NCI-H526 (cell line): ENCODE results near the gene FLRT2.

Experiments used
- DNase-seq, 2 experiments: peaks; one replicate each; lab custom pipeline; 2025; lab: John Stamatoyannopoulos, UW

The FLRT2 gene

DNA sequence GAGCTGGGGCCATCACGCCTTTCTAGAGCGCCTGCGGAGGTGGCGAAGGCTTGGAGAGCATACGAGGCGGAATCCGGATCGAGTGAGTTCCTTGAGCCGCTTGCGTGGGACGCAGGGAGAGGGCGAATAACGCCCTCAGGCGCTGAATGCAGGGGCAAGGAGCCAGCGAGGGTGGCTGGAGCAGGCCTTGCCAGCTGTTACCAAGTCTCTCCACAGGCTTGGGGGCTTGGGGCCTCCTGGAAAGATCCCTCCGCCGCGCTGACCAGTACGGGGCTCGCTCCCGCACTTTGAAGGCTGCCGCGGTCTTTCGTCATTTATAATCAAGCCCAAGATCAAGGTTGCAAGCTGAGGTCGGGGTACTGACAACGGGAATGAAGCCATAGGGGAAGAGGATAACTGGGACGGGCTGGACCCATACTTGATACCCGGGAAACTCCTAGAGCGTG, 1.2 kb downstream of the FLRT2 start:
- DNase-seq = peak in 1 of 2 experiments; percentile 56

DNA sequence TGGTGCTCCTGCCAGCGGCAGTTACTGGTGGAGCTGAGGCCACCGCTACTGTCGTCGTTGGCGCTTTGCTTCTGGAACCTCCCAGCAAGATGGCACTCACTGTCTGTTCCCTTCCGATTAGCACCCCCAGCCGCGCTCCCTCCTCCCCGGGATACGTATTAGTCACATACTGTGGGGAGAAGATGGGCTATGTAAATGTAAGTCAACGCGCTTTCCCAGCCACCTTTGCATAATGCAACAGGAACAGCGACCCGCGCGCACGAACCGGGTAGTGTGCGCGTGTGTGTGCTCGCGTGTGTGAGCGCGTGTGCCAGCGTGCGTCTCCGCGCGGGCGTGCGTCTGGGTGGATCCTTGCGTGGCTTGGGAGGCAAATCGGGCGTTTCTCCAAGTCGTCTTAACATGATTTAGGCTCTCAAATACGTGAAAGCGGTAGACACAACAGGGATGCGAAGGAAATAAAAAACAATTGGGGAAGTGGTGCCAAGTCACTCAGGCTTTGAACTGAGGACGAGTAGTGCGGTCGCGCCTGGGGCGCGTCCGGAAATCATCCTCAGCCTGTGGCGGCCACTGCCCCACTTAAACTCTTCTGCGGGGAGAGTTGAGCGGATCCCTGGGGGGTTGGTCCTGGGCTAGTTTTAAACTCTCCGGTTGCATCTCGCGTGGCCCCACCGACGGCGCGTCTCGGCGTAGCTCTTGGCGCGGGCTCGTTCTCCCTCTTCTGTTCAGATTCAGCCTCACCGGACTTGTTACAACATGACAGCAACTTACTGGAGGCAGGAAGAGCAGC, 1.8 kb downstream of the FLRT2 start:
- peak; percentile 23 to 77 for DNase-seq

DNA sequence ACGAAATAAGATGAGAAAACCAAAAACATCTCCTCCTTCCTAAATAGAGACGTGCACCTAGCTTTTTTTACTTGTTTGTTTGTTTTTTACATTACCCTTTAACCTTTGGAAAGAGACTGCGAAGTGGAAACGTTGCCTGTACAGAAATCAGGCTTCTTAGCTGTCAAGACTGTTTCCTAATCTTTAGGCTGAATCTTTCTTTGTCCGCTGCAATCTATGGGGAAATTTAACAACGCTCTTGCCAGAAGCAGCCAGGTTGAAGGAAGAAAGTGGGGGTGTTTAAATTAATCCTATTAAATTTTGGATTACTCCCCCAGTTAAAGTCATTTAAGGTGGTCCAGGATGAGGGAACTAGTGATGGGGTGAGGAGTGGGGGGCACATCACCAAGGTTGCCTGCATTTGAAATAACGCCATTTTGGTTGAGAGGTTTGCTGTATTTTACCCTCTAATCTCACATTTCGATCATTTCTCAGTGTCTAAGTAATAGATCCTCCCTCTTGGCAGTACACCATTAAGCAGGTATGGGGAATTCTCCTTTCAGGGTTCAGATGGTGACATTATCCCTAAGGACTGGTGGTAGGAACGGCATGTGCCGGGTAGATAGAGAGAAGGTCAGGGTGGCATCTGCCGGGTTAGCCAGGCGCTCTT, 2.6 kb downstream of the FLRT2 start:
- peak in 1 of 2 experiments; percentile 32 for DNase-seq

DNA sequence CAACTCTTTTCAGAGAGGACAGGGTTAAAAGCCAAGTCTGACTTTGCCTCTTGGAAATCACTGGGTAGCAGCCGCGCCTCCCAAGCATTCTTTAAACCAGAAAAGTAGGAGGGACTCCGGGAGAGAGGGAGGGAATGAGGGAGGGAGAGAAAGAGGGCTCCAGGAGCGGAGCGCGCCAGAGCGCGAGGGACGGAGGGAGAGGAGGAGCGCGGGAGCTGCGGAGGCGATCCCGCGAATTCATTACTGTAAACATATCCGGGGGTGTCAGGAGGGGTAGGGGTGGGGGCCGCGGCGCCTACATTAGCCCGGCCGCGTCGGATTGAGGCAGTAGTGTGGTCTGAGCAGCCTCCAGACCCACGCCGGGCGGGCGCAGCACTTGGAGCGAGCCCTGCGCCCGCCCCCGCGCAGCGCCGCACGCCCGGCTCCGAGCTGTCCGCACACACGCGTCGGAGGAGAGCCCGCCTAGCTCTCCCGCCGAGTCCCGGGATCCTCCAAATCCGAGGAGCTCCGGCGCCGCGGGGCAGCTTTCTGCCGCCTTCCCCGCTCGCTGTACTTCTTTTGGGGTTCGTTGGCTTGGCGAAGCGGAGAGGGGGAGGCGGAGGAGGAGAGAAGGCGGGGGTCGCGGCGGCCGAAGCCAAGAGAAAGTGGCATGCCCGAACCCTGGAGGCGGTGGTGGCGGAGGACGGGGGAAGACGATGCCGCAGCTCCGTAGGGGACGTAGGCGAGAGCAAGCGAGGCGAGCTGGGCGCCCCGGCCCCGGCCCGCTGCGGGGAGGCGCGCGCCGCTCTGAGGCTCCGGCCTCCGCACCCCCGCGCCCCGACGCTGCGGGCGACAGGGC, 3.3 kb downstream of the FLRT2 start:
- DNase-seq = peak in 1 of 2 experiments; percentile 53

DNA sequence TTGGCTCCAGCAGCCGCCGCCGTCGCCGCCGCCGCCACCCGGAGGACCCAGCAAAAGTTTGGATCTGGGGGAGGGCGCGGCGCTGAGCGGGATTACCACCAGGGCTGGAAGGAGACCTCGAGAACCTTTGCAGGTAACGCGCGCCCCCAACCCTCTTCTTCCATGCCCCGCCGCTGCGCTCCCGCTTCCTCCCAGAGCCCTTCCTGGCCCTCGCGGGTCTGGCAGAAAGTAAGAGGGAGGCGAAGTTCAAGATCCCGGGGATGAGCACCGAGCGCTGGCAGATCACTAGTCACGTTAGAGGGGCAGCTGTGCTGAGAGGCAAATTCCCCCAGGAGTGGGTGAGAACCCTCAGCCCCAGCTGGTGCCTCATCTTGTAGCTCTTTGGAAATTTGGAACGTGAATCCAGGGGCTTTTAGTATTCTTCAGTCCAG, 3.9 kb downstream of the FLRT2 start:
- peak in 1 of 2 experiments; percentile 36 for DNase-seq

DNA sequence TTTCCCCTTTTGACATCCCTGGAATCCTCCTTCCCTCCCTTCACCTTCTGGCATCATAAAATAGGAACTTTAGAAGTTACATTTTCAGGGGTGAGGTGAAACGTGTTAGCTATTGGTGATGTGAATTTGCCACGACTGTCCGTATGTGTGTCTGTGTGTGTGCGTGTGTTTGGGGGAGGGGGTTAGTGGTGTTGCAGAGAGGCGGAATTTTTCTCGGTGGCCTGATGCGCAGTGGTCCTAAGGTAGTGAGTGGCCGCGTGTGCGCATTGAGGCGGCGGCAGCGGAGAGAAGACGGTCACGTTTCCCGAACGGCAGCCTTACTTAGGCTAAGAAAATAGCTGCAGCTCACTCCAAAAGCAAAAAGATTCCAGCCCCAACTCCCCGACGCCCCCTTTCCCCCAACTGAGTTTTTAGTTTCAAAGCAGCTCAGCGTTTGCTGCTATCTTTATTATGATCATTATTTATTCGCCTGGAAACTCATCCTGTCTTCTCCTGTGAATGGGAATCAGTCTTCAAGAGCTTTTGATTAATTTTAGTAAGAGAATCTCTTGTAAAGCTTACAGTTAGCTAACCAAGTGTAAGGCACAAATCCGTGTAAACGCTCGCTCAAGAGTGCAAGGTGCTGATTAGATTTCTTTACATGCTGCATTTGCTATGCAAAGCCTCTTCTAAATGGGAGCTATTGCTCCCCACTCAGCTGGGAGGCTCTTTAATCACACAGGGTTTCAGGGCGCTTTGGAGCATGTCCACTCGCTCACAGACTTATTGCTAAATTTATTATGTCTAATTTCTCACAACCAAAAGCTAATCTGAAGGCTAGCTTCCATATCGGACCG, 4.7 kb downstream of the FLRT2 start:
- DNase-seq = peak in 1 of 2 experiments; percentile 16

DNA sequence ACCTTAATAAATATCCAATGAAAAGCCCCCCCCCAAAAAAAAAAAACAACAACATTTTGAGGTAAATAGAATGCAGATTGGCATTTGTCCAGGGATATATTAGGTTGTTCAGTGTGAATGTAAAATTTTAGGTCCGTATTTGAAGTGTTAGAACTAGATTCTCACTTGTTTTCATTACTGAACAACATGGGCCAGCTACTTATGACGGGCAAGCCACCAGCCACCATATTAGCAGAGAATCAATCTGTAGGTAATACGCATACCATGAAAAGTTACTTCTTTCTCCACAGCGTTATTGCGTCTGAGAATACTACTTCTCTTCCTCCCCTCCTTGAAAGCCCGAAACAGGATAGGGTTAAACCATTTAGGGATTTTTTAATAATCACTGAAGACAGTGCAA, 5.4 kb downstream of the FLRT2 start:
- no peak for DNase-seq

DNA sequence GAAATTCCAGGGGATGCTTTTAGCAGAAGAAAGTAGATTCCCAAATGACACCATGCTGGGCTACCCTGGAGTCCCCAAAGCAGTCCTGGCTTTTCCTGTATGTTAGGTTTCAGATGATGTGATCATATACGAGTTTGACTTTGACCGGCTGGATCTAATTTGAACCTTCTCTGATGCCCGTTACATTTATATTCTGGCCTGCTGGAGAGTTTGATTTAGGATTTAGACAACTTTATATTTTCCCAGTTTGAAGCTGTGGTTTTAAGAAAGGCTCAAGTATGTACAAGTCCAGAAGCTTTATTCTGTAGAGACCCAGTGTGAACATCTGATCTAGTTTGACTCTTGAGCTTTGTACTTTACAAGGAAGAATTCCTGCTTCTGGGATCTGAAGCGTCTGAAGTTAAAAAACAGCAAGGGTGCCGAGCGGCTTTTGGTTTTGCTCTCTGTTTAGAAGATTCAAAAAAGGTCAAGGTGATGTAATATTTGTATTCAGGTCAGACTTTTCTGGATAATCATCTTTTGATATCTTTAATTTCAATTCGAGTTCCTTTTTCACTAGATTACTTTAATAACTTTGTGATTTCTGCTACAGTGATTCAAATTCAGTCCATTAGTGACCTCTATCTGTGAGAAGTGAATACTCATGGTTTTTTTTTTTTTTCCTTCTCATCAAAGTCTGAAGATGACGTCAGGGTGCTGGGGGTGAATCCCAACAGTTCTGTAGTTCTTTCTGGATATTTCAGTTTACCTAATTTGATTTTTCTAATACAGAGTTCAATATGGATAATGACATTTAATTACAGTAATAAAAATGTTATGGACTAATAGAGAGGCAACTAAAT, 6.3 kb downstream of the FLRT2 start:
- DNase-seq = peak in 1 of 2 experiments; percentile 34

DNA sequence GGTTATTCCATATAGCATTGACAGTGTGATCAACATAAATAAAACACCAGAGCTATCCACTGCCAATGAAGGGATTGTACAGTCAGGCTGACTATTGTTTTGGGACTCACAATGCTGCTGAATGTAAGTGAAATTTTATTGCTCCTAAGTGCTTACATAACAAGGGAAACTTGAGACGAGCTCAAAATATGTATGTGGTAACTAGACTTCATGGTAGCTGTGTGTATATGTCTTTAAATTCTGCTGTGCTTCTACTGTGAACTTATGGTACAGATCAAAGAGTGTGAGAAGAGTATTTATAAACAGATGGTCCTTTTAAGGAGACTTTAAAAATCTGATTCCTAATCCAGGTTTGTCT, 6.9 kb downstream of the FLRT2 start:
- peak in 1 of 2 experiments; percentile 6 for DNase-seq

DNA sequence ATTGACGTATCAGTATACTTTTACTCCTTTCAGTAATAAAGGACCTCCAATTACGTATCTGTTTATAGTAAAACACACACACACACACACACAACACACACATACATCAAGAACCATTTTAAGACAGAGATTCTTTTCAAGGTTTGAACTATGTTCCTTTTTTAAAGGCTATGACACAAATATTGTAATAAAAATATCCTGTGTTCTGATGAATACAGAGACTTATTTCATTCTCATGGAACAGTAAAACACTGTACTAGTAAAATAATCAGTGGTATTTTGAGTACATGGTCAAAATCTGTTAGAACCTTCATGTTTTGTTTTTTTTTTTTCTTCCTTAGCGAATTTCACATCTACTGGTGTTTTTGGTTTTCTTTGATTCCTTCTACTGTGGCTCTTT, 7.6 kb downstream of the FLRT2 start:
- DNase-seq = no peak

DNA sequence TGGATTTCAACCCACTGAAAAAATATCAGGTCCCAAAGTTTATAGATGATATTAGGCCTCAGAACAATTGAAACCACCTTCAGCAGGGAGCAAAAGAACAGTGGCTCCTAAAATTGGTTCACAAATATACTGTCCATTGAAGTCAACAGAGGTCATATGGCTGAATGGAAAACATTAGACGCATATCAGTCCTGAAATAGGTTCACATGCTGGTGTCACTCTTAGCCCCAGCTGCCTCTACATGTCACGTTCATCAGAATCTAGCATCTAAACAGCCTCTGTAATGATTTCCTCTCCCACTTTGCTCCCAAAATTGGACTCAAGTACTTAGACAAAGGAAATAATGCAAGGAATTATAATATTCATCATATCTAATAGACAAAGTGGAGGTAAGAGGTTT, 8.7 kb downstream of the FLRT2 start:
- DNase-seq = no peak

DNA sequence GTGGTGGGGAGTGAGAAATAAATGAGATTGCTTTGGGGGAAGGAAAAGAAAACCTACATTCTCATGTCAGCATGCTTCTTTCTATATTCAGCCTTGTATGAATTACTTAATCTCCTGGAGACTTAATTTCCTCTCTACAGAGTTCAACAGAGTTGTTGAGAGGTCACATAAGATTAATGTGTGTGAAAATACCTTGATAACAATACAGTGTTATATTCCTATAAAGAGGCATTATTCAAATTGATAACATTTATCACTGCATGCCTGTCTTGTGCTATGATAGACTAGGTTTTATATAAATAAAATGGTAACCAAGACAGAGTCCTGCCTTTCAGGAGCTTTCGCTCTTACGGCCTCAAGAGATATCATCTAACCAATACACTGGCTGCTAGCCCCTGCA, 9.6 kb downstream of the FLRT2 start:
- DNase-seq = no peak

DNA sequence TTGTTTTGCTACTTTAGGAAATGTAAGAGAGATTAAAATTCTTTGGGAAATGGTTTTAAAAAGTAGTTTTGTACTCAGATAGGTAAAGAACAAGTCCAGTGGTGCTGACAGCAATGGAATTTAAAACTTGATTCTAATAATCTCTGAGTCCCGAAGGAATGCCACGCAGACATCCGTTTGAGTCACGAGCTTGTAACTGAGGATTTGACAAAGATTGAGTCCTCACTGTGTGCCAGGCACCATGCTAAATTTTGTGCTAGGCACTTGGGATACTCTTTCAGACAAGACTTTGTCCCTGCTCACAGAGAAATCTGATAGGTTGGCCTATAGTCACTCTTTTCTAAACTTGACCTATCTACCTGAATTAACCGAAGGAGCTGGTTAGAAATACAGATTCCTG, 12.7 kb downstream of the FLRT2 start:
- no peak for DNase-seq

DNA sequence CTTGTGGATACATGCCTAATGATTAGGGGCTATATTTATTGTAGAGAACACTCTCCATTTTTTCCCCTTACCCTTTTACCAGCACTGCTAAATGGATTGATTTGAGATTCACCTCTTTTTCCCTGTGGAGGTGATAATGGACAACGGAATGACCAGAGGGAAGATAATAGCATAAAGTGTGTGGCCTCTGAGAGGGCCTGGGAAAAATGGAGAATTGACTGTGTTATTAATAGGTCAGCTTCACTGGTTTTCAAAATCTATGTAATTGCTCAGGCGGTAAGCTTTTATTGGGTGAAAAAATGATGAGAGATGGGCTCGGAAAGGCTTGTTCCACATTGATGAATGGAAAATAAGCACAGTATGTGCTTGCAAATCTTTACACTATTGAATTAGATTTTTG, 15.8 kb downstream of the FLRT2 start:
- no peak for DNase-seq

DNA sequence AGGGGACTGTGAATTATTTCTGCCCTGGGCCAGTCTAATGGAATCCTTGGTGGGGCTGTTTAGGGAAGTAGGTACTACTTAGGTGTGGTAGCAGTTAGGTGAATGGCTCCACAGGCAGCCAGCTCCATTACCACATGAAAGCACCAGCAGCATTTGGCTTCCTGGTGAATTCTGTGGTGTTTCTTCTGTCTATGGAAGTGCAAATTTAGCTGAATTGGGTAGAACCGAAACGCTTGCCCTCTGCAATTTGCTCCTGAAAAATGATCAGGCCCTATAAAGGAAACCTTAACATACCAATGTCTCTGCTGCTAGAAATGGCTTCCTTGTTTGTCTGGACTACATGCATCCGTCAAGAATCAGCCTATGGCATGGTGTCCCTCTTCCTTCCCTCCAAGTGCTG, 16.4 kb downstream of the FLRT2 start:
- no peak for DNase-seq

DNA sequence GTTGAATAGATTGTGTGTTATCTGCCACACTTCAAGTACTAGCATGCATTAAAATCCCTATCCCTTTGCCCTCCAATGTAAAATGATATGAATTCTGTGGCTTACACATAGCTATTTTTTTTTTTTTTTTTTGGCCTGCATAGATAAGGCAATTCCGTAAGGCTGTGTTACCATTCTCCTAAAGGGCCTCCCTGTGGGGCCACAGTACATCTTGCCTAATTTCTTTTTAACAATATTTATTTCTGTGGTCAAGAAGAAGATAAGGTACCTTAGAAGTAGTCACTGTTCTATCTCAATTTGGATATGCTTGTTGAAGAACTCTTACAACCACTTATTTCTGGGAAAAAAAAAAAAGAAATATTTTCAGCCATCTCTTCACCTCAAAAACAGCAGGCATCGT, 19.8 kb downstream of the FLRT2 start:
- DNase-seq = no peak

DNA sequence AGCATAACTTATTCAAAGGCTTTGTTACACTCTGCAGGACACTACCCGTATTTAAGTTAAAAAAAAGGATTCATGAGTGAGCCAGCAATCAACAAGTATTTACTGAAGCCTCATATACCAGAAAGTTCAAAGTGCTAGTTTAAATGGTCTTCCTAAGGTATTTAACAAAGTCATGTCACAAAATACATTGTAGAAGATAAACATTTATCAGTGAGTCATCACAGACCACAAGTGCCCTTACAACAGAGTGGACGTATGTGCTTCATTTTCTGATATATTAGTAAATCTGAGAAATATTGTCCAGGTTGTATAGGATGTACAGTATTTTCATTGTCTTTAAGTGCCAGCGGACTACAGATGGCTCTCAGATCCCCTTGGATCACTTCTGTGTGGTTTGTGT, 24.2 kb downstream of the FLRT2 start:
- DNase-seq = no peak

DNA sequence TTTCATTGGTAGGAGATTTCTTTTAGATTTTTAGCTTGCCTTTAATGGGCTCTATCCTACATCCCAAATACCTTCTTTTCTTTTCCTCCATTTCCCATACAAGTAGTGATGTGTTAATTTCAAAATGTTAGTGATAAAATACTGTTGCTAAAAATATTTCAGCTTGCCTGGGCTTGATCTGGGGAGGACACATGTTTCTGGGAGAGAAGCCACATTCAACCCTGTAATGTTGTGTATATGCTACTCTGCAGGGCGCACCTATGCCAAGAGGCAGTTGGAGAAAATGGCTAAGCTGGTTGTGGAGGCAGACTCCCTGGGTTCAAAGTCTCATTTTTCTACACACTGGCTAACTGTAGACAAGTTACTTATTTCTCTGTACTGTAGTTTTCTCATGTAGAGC, 26.3 kb downstream of the FLRT2 start:
- DNase-seq = no peak

DNA sequence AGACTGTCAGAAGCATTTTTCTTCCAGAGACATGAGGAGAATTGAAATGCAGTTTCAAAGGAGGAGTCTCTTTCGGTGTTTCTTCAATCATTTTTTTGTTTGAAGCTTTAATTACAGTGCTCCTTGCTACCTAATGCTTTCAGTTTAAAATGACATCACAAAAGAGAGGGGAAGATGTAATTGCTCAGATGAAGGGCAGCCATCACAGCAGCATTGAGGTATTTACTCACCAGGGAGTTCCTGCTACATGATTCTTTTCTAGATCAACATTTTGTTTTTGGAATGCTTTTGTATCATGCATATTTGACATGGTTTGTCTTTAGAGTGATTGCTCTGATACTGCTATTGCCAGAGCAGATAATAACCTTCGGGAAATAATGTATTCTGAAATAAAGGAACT, 28.6 kb downstream of the FLRT2 start:
- no peak for DNase-seq

DNA sequence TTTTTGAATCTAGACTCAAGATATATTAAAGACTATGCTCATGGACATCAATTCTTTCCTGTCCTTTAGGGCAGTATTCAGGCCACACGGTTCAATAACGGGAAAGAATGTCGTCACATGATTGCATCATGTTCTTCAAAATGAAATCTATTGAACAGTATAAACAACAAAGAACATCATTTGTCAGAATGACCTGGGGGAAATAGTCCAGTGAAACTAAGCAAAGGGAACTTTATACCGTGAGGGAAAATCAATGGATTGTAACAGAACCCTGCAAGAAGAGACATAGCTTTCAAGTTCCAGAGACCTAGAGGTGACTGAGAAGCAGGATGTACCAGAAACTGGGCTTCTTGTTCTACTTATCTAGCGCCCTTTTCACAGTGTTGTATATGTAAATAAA, 32.7 kb downstream of the FLRT2 start:
- DNase-seq = no peak
